Caco-2 (cell line): ENCODE data around the gene SCD5. TPM values are rescaled to one million over a fixed set of nuclear protein-coding genes. Genes with fewer than 3 reads are reported as not detected.

Experiments
- BruUV-seq: library from RNA; stranded (reverse); fragments of 400-500 nt; replicated peaks from 2 replicates; lab custom pipeline; 2021; lab: Mats Ljungman, UMichigan
- CTCF ChIA-PET: fragments of 300-600 bp; sonication (Branson Sonifier 250); formaldehyde crosslinking; loops from one replicate; lab custom pipeline; 2022; ENCODE audit warnings: antibody characterized with exemption; lab: Charles Lee
- POLR2A ChIA-PET: fragments of 300-600 bp; sonication (Branson Sonifier 250); formaldehyde crosslinking; loops from one replicate; lab custom pipeline; 2022; ENCODE audit warnings: antibody characterized with exemption; lab: Charles Lee
- DNase-seq, 2 experiments: peaks; one replicate each; pipeline versions ENCODE4 v3.0.0 to v3.0.0-alpha.2; 2020 to 2022
- H3K27me3 ChIP-seq: replicated peaks from 2 replicates; pipeline ENCODE4 v1.6.0; 2011; ENCODE audit warnings: low read length; ENCODE audit not compliant: control insufficient read depth, insufficient read depth
- H3K36me3 ChIP-seq: 2 replicates; pipeline ENCODE4 v1.5.1; 2011; ENCODE audit warnings: low read length; ENCODE audit not compliant: control insufficient read depth, insufficient read depth
- H3K4me1 ChIP-seq: fragments of 250-450 bp; sonication (Bioruptor Pico); 2 replicates; pipeline ENCODE4 v1.5.1; 2020; ENCODE audit warnings: mild to moderate bottlenecking
- H3K4me3 ChIP-seq: 2 replicates; pipeline ENCODE4 v1.5.1; 2011; ENCODE audit warnings: low read depth, mild to moderate bottlenecking, control low read depth, low read length
- H3K9me3 ChIP-seq: fragments of 250-450 bp; sonication (Bioruptor Pico); 2 replicates; pipeline ENCODE4 v1.5.1; 2020; ENCODE audit warnings: mild to moderate bottlenecking, moderate library complexity
- H3K27ac Mint-ChIP-seq: one replicate; pipeline ENCODE4 v1.8.0; 2022; ENCODE audit warnings: mixed read lengths; ENCODE audit not compliant: unreplicated experiment
- H3K27me3 Mint-ChIP-seq: one replicate; pipeline ENCODE4 v1.8.0; 2022; ENCODE audit warnings: mixed read lengths; ENCODE audit not compliant: insufficient read depth, unreplicated experiment
- H3K36me3 Mint-ChIP-seq: one replicate; pipeline ENCODE4 v1.8.0; 2022; ENCODE audit warnings: mild to moderate bottlenecking, mixed read lengths; ENCODE audit not compliant: insufficient read depth, unreplicated experiment
- H3K4me1 Mint-ChIP-seq: one replicate; pipeline ENCODE4 v1.8.0; 2022; ENCODE audit warnings: low read depth, mixed read lengths; ENCODE audit not compliant: unreplicated experiment
- H3K4me3 Mint-ChIP-seq: one replicate; pipeline ENCODE4 v1.8.0; 2022; ENCODE audit warnings: mild to moderate bottlenecking, moderate library complexity, mixed read lengths; ENCODE audit not compliant: unreplicated experiment
- H3K9me3 Mint-ChIP-seq: one replicate; pipeline ENCODE4 v1.8.0; 2022; ENCODE audit warnings: mixed read lengths; ENCODE audit not compliant: unreplicated experiment
- CTCF ChIP-seq, 2 experiments: fragments of 200-600 bp in 1 of 2; IDR thresholded peaks; 1 replicate in 1 of 2; 2 replicates in 1 of 2; pipeline versions ENCODE4 v1.5.1 to v1.8.0; 2011 to 2022; ENCODE audit warnings: antibody characterized with exemption in 1 of 2, control low read depth in 1 of 2, inconsistent platforms in 1 of 2, low read depth in 1 of 2, low read length in 1 of 2, mild to moderate bottlenecking in 1 of 2, moderate library complexity in 1 of 2; ENCODE audit not compliant: insufficient read depth in 1 of 2, severe bottlenecking in 1 of 2, unreplicated experiment in 1 of 2
- intact Hi-C: fragments of 100-400 bp; cut with micrococcal nuclease; formaldehyde crosslinking; loops from one replicate; pipeline ENCODE4 v1.10.0; 2022; ENCODE audit not compliant: unreplicated experiment
- total RNA-seq: library from RNA; stranded (reverse); gene quantifications from 2 replicates; pipeline ENCODE4 v1.2.3, GENCODE V29; 2022

SCD5 gene
- total RNA-seq, 1 experiment from 2014 or later: 2.7 TPM

GRCh38 chr4:82650868-82651267 lies 147.7 kb downstream of the SCD5 start:
- H3K27me3 ChIP-seq: no peaks in the 10 kb centered on the region
- no peak overlapping the region for H3K4me3 ChIP-seq
- peaks cover 7% of the 10 kb centered on the region for H3K4me1 Mint-ChIP-seq
- BruUV-seq: no TSS peak
- H3K9me3 Mint-ChIP-seq: no peaks in the 10 kb centered on the region
- CTCF ChIA-PET: no interaction called here
- H3K9me3 ChIP-seq: no peaks in the 10 kb centered on the region
- POLR2A ChIA-PET: no interaction called here
- intact Hi-C loops: no loop called here
- H3K4me3 Mint-ChIP-seq: no peak overlapping the region
- no peak for TF ChIP-seq CTCF (IDR thresholded peaks at IDR 0.05; ENCODE audit: insufficient read depth in 1 of 2, low read depth in 1 of 2, low read length in 1 of 2, severe bottlenecking in 1 of 2, unreplicated experiment in 1 of 2)
- H3K4me1 ChIP-seq: no peaks in the 10 kb centered on the region
- no peaks in the 10 kb centered on the region for H3K36me3 Mint-ChIP-seq
- DNase-seq: no peak
- no peaks in the 10 kb centered on the region for H3K36me3 ChIP-seq
- no peaks in the 10 kb centered on the region for H3K27me3 Mint-ChIP-seq
- H3K27ac Mint-ChIP-seq: no peak overlapping the region

GRCh38 chr4:82648356-82648755 lies 150.2 kb downstream of the SCD5 start:
- no peak for DNase-seq
- ChIA-PET POLR2A (no interaction called here), CTCF (no interaction called here)
- H3K36me3 ChIP-seq: no peaks in the 10 kb centered on the region
- intact Hi-C loops: no loop called here
- Mint-ChIP-seq H3K36me3 (peaks cover 6% of the 10 kb centered on the region), H3K27ac (no peak overlapping the region), H3K27me3 (no peaks in the 10 kb centered on the region), H3K9me3 (no peaks in the 10 kb centered on the region), H3K4me3 (no peak overlapping the region), H3K4me1 (peaks cover 13% of the 10 kb centered on the region)
- H3K4me3 ChIP-seq: no peak overlapping the region
- no peaks in the 10 kb centered on the region for H3K27me3 ChIP-seq
- no peaks in the 10 kb centered on the region for H3K4me1 ChIP-seq
- TF ChIP-seq CTCF (IDR thresholded peaks at IDR 0.05; ENCODE audit: insufficient read depth in 1 of 2, low read depth in 1 of 2, low read length in 1 of 2, severe bottlenecking in 1 of 2, unreplicated experiment in 1 of 2): no peak
- no TSS peak for BruUV-seq
- no peaks in the 10 kb centered on the region for H3K9me3 ChIP-seq

- BruUV-seq: no TSS peak
- Histone ChIP-seq H3K4me1 (no peaks in the 10 kb centered on the region), H3K36me3 (no peaks in the 10 kb centered on the region), H3K9me3 (no peaks in the 10 kb centered on the region), H3K27me3 (no peaks in the 10 kb centered on the region), H3K4me3 (no peak overlapping the region)
- peaks cover 6% of the 10 kb centered on the region for H3K4me1 Mint-ChIP-seq
- POLR2A ChIA-PET: interaction anchor here (0.6 kb wide), 1 partner anchor 47 kb away, joined by 3 read pairs; no protein-coding TSS in a partner anchor
- no peak for TF ChIP-seq CTCF (IDR thresholded peaks at IDR 0.05; ENCODE audit: insufficient read depth in 1 of 2, low read depth in 1 of 2, low read length in 1 of 2, severe bottlenecking in 1 of 2, unreplicated experiment in 1 of 2)
- H3K9me3 Mint-ChIP-seq: no peaks in the 10 kb centered on the region
- CTCF ChIA-PET: no interaction called here
- no peak for DNase-seq
- no peak overlapping the region for H3K4me3 Mint-ChIP-seq
- H3K27ac Mint-ChIP-seq: no peak overlapping the region
- H3K36me3 Mint-ChIP-seq: peaks cover 6% of the 10 kb centered on the region
- no peaks in the 10 kb centered on the region for H3K27me3 Mint-ChIP-seq
- intact Hi-C loops: no loop called here
These were observed 152.5 kb downstream of the SCD5 start for GRCh38 chr4:82645936-82646565.
